ENCODE data around the gene TNS3.
A peak's percentile ranks its signal among the peaks of the same experiment; 100 is the strongest.
"Not testable (repeated sequence)": the region's sequence is repeated elsewhere in the genome, so short reads cannot be mapped to it uniquely, and the experiment has no call there.

The TNS3 gene

DNA sequence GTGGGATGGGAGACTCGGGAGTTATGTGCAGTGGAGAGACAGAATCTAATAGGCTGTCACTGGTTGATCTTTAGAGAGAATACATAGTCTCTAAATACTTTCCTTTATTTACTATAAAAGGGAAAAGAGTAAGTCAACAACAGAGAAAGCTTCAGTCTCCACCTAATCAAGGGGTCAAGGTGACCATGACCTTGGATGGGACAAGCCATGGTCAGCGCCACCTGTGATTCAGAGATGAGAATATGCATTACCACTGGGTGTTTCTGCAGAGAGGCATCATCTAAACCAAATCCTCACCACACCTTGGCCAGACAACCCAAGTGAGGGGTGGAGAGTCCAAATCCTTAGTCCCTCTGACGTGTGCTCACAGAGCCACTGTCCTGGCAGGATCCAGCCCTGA is 39.9 kb downstream of the TNS3 start:
- DNase-seq (ENCODE audit: low read depth, low spot score): no peak

DNA sequence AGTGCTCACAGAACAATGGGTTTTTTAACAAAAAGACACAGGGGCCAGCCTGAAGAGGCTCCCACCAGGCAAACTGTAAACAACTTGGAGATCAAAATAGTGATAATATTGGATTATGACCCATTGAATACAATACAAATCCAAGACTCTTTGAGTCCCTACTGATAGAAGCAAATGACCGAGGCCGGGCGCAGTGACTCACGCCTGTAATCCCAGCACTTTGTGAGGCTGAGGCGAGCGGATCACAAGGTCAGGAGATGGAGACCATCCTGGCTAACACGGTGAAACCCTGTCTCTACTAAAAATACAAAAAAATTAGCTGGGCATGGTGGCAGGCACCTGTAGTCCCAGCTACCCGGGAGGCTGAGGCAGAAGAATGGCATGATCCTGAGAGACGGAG is 40.4 kb downstream of the TNS3 start:
- DNase-seq (ENCODE audit: low read depth, low spot score): not testable (repeated sequence)

GRCh38 chr7:47540387-47541350 is 41.2 kb downstream of the TNS3 start:
- DNase-seq (ENCODE audit: low read depth, low spot score): no peak

GRCh38 chr7:47540053-47540386 is 41.9 kb downstream of the TNS3 start:
- DNase-seq (ENCODE audit: low read depth, low spot score): no peak

GRCh38 chr7:47539398-47540052 is 42.4 kb downstream of the TNS3 start:
- DNase-seq (ENCODE audit: low read depth, low spot score): peak; percentile 50

- DNase-seq (ENCODE audit: low read depth, low spot score): no peak
Observed at GRCh38 chr7:47538846-47539311, 43.0 kb downstream of the TNS3 start.

DNA sequence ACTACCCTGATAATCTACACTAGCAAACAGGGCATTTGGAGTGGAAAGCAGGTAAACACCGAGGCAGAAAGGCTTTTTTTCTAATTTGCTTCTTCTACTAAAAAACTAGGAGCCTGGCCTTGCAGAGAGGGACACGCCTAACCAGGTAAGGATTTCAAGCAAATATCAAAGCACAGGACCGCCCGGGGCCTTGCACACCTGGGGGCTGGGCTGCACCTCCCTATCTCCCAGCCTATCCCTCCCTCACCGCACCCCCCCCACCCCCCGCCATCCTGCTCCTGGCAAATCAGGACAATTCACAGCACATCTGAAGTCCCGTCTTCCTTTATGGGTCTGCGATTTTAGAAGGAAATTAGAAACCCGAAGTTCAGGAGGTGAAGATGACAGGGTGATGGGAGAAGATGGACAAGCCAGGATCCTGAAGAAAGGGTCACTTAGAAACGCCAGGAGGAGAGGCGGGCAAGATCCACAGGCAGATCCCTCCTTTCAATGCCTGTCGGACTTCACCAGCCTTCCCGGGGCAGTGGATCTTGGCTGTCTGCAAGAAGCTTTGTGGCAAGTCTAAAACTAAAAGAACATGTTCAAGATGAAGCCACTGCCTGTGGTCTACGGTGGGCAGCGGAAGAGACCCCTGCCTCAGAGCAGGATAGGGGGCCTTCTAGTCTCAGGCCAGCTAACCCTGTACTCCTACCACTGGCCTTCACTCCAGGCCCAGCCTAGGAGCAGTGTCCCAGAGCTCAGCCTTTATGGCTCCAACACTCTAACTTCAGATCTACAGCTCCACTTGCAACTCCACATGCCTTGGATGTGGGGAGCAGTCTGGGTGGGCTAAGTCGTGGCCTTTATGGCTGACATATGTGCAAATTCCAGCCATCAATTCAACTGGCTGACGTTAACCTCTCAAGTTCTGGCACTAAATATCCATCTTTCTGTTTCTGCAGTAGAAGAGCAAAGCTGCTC is 43.9 kb downstream of the TNS3 start:
- DNase-seq (ENCODE audit: low read depth, low spot score): peak; percentile 57

- peak; percentile 70 for DNase-seq (ENCODE audit: low read depth, low spot score)
Observed at GRCh38 chr7:47536661-47537611, 45.0 kb downstream of the TNS3 start.

DNA sequence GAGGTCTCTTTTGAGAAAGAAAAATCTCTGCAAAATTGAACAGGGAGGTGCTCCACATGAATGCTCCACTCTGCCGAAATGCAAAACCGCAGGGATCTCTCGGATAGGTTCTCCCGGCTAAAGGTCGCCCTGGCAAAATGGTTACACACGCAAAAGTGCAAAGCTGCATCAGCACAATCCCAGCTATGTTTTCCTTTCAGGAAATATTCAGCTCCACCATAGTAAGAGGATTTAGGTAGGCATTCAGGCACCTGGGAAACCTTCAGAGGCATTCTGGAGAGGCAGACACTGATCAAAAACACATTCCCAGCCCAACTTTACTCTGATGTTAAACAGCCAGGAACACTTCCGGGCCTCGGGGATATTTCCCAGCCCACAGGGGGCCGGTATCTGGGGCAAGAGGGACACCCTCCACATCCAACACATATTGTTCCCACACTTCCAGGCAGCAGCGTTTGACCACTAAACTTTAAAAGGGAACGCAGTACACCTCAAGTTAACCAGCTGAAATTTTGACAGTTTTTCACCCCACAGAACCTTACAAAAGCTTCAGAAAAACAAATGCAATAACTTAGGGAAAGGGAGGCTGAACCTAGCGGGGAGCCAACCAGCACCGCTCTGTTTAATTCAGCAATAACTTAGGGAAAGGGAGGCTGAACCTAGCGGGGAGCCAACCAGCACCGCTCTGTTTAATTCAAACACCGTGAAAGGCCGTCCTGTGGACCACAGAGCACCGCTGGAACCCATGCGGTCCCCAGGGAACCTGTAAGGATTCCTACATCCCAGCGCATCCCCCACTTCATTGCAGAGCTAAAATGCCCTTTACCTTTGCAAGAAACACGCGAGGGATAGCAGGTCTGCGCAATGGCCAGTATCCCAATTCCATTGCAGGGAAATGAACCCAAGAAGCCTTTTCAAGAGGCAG is 45.9 kb downstream of the TNS3 start:
- peak; percentile 84 for DNase-seq (ENCODE audit: low read depth, low spot score)

DNA sequence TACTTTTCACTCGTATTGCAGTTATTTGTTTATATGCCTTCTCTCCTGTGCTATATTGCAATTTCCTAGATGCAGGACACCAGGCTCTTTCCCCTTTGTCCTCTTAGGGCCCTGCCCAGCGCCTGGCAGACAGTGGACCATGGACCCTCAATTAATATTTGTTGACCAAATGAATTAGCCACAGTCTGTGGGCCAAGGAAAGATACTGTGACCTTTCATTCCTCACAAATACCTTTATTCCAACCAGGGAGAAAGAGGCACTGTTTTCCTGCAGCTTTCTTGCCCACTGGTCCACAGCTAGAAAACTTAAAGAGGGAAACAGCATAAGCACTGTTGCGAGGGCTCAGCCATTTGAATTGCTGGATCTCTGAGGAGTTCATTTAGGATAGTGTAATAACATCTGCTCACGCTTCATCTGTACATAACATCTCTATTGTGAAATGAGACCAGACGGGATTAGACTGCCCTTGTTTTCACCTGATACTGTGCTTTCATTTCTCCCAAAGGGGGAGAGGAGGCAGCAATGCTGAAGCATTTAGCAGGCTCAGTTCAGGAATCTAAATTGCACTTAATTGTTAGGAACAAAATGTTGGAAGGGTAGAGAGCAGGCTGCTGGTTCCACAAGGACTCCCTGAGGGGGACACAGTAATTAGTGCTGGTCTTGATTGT is 46.7 kb downstream of the TNS3 start:
- DNase-seq (ENCODE audit: low read depth, low spot score): peak; percentile 80

GRCh38 chr7:47534322-47535034 is 47.4 kb downstream of the TNS3 start:
- peak; percentile 64 for DNase-seq (ENCODE audit: low read depth, low spot score)

- no peak for DNase-seq (ENCODE audit: low read depth, low spot score)
Observed at GRCh38 chr7:47531584-47532492, 50.1 kb downstream of the TNS3 start.

DNA sequence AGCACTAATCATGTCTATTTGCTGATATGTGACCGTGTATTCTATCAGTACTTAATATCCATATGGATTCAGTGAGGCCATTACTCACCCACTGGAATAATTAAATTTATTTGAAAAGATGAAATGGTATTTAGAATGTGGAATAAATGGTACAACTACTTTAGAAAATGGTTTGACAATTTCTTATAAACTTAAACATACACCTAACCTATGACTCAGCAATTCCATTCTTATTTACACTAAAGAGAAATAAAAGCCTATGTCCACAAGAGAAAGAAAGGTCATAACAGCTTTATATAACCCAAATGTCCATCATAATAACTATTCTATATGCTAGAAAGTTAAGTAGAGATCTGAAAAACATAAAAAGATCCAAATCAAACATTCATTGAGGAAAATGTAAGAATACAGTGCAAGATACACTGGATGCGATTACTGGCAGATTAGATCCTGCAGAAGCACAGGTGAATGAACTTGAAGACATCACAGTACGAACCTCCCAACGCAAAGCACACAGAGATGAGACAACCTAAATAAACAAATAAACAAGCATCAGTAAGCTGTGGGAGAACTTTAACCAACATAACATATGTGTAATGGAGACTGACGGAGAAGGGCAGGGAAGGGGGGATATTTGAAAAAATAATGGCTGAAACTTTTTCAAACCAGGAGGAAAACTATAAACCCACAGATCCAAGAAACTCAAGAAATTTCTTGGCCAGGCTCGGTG is 51.9 kb downstream of the TNS3 start:
- no peak for DNase-seq (ENCODE audit: low read depth, low spot score)

DNA sequence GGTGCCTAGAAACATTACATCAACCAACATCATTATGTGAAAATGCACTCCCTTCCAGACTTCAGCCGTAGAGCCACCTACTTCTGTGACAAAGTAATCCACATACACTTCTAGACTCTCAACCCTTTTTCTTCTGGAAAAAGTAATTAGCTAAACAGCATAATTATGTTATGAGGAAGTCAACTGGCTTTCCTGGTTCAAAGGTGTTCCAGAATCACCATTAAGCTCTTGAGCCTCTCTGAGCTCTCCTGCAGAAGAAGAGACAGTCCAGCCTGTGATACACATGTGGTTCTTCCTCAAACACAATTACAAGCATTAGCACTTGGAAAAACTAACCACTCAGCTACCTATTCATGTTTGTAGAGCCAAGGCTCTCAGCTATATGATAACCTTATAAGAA is 52.5 kb downstream of the TNS3 start:
- no peak for DNase-seq (ENCODE audit: low read depth, low spot score)

GRCh38 chr7:47528471-47528870 is 53.4 kb downstream of the TNS3 start:
- no peak for DNase-seq (ENCODE audit: low read depth, low spot score)

DNA sequence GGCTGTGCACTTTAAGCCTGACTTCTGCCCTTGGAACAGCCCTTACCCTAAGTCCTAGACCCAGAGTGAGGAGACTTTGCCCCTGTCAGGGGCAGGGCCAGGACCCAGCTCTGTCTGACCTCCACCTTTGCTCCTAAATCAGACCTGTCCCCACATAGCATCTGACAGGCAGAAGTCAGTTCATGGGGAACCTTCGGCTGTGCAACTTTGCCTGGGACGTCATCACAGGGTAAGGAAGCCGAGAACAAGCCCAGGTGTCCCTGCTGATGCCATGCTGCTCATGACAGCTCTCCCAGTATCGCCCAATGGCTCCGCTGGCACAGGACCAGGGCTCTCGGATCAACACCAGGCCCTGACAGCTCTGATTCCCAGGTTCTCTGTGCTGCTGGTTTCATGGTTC is 55.4 kb downstream of the TNS3 start:
- no peak for DNase-seq (ENCODE audit: low read depth, low spot score)

Measured in ELF-1 (cell line).